GM20431 (cell line): ENCODE results near the gene FAM89B.

Experiments
- in situ Hi-C: fragments of 300-500 bp; cut with MseI, MboI; formaldehyde crosslinking; loops from one replicate; pipeline ENCODE4 v1.15.0; 2020; ENCODE audit warnings: low sequenced_read_pairs; ENCODE audit not compliant: unreplicated experiment

Gene FAM89B

DNA sequence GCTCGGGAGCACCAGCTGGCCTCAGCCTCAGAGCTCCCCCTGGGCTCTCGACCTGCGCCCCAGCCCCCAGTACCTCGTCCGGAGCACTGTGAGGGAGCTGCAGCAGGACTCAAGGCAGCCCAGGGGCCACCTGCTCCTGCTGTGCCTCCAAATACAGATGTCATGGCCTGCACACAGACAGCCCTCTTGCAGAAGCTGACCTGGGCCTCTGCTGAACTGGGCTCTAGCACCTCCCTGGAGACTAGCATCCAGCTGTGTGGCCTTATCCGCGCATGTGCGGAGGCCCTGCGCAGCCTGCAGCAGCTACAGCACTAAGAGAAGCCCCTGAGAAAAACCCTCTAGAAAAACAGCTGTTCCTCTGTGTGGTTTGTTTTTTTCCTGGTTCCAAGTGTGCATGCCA, 918 bp upstream of the FAM89B start:
- in situ Hi-C loops = no loop called here

DNA sequence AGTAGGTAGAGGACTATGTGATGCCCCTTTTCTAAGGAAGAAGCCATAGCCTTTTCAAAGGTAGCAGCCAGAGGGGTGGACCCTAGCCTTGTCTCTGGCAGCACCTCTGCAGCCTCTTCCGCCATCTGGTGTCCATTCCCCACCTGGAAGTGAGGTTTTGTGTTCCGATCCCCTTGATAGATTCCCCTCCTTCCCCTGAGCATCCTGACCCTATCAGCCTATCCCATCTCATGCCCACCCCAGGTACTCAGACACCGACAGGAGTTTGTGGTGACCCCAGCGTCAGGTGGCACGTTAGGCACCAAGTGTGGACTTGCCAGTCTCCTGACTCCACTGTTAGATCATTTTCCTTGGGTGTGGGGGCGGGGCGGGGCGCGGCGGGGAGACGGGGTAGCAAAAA, 398 bp upstream of the FAM89B start:
- in situ Hi-C loops = no loop called here

DNA sequence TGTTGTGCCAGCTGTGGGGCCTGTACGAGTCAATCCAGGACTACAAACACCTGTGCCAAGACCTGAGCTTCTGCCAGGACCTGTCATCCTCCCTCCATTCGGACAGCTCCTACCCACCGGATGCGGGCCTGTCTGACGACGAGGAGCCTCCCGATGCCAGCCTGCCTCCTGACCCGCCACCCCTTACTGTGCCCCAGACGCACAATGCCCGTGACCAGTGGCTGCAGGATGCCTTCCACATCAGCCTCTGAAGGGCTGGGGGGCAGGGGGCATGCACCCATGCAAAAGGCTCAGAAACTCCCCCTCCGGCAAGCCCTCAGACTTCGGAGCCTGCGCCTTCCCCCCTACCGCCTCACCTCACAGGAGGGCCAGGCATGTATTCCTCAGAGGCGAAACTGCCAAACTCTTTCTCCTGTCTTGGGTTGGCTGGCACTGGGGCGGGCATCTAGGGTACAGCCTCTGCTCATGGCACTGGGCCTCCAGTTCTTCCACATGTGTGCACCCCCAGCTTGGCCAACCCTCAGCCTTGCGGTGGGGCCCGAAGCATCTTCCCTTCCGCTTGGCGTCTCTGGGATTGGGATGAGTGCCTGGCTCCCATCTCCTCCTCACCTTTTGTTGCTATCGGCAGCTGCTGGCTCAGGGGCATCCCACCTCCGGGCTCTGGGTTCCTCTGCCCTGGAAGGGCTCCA, 1.2 kb downstream of the FAM89B start:
- in situ Hi-C loops = no loop called here

DNA sequence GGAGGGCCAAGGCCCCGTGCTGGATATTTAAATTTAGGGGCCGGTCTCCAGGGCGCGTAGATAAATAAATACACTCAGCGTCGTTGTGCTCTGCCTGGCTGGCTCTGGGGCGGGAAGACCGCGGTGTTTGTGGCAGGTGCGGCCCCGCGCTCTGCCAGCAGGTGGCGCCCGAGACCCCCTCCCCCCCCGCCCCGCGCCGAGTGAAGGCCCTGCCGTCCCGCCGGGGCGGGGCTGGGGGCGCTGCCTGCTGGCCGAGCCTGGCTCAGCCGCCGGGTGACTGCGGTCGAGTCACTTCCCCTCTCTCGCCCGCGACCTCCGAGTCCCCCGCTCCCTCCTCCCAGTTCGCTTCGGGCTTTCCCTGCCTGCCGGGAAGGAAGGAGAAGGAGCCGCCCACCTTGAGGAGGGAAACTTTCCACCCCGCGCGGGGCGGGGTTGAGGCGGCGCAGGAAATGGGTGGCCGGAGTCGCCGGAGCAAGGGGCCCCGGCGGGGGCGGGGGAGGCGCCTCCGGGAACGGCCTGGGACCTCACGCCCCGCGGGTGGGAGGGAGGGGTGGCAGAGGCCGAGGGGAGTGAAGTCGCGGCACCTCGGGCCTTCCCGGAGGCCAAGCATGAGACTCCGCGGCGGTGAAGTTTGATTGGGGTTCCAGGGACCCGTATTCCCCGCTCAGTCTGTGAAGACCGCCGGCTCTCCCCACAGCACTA, 1.9 kb downstream of the FAM89B start:
- in situ Hi-C loops = no loop called here

DNA sequence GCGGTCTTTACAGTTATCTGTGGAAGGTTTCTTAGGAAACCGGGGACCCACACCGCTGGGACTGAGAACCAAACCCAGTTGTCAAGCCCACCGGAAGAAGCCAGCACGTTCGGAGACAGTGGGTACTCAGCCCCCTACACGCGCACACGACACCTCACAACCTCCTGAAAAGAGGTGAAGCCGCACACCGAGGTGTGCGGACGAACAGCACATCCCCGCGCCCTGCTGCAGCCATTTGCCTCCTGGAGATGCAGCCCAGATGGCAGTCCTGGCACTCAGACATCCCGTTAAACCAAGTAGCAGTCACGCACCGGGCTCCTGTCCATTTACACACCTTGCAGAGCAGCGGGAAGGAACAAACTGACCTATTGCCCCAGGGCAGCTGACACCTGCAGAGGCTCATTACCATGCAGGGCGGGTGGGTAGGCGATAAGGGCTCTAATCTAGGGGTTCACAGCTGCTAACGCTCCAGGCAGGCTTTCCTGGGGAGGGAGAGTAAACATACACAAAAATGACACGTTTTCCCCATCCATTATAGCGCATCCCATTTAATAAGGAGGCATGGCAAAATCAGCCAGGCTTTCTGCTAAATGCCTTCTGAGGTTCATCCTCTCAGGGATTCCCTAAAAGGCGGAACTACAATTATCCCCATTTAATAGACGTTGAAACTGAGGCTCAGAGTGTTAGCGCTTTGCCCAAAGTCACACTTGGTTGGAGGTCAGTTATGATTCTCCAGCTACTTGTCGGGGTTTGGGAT, 2.7 kb downstream of the FAM89B start:
- in situ Hi-C loops = no loop called here

DNA sequence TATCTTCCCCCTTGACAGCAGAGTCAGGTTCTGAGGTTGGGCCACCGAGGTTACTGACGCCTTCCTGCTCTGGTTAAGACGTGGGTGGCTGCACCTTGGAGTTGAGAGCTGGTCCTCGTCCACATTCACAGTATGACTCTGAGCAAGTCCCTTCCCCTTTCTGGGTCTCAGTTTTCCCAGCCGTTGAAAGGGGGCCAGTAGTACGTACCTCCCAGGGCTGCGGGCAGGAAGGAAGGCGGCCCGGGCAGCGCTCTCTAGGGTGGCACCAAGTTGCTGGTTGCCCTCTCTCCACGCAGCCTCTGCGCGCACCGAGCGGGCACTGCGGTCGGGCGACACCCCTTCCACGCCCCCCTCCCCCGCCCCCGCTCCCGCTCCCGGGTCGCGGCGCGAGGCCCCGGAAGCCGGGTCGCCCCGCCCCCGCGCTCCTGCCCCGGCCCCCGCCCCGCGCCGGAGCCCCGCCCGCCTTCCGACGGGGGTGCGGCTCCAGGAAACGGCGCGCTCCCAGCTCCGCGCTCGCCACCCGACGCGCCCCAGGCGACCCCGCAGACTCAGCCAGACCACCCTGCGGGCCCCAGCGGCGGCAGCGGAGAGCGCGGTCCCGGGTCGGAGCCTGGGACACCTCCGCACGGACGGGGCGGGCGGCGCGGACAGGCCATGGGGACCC, 3.4 kb downstream of the FAM89B start, which contains the start of gene EHBP1L1:
Gene EHBP1L1 (plus strand): TSS at position 486 of the 664 bp plus-strand sequence. CDS start 250 bp downstream, outside the sequence.
- in situ Hi-C loops = no loop called here

DNA sequence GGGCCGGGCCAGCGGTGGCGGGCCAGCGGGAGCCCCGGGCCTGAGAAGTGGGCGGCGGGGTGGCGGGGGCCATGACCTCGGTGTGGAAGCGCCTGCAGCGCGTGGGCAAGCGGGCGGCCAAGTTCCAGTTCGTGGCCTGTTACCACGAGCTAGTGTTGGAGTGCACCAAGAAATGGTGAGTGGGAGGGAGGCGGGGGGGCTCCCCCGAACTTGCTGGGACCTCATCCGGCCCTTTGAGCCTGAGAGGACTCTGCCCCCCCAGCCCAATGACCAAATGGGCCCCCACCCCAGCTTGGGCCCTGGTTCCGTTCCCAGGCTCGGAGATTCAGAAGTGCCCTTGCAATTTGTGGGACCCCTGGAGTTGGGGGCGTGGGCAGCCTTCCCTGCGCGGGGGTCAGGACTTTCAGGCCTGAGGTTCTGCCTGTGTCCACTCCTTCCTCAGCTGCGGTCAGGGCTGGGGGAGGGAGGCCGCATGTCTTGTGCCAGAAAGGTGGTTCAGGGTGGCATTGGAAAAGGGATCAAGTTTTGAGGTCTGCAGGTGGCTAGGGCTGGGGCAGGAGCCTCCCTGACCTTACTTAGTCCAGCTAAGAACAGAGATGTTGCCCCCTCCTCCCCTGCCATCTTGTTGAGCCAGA, 4.0 kb downstream of the FAM89B start:
- in situ Hi-C loops = no loop called here

DNA sequence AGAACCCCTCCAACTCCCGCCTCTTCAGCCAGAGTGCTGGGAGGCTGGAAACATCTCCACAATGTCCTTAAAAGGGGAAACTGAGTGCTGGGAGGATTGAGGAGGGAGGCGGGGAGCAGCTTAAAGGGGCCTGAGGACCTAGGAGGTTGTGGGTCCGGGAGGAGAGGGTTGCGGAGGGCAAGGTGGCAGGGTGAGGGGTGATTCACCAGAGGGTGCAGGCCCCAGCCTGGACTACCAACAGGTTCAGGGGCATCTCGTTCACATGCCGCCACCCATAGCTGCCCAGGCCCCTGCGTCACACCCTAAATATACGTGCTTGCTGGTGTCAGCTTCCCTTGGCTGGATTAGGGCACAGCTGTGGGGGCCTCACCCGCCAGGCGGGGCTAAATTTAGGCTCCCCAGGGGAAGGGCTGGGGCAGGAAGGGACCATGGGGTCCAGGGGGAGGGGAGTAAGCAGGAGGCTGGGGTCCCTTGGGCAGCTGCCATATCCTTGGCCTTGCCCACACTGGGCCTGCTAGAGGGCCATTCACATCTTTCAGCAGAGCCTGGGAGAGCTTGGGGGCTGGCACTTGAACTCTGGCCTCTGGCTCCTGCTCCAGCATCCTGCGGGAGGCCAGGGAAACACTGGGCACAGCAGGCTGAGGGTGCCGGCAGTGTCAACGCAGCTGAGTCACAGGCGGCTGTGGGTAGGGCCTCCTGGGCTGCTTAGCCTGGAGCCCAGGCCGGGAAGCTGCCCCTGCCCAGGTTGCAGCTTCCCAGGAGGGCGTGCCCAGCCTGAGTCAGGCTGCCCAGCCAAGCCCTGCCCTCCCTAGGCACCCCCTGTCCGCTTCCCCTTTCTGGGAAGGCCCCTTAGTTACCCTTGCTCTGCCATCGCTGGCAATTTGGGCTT, 4.8 kb downstream of the FAM89B start:
- in situ Hi-C loops = no loop called here

DNA sequence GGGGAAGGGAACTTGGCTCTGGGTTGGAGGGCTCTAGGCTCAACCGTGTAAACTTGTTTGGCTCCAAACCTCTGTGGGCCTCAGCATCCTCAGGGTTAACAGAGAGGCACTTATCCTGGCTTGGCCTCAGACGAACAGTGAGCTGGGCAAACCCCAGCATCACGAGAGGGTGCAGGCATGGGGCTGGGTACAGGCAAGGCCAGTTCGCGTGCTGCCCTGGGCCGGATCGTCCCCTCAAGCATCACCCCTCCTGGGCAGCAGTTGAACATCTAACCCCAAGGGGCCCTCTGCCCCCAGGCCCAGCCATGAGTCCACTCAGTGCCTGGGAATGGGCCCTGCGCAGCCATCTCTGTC, 5.4 kb downstream of the FAM89B start:
- in situ Hi-C loops = no loop called here

DNA sequence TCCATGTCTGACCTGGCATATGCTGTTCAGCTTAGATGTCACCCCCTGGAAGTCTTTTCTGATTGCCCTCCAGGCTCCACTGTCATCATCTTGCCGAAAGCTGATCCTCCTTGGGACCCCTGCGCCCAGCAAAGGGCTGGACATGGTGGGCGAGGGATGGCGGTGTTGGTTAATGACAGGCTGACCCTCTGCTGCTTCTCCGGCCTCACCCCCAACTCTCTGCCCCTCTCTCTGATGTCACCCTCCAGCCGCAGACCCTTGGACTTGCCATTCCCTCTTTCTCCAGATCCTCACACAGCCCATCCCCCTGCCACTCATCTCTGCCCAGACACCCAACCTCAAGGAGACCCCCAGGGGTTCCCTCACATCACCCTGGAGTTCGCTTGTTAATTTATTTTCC, 5.8 kb downstream of the FAM89B start:
- in situ Hi-C loops = no loop called here

DNA sequence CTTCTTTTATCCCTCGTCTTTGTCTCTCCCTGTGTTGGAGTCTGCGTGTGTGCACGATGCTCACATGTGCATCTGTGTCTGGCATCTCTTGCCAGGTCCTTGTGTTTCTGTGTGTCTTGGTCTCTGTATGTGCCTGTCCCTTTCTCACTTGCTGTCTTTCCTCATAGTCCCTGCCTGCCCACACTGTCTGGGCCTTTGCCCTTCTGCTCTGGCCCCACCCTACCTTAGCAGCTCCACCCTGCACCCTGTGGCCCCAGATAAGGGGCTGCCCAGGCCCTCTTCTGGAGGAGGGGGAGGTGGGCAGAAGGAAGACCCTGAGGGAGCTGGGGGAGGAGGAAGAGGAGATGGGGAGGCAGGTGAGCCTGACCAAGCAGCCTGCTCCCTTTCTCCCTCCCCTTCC, 6.3 kb downstream of the FAM89B start:
- in situ Hi-C loops = no loop called here

DNA sequence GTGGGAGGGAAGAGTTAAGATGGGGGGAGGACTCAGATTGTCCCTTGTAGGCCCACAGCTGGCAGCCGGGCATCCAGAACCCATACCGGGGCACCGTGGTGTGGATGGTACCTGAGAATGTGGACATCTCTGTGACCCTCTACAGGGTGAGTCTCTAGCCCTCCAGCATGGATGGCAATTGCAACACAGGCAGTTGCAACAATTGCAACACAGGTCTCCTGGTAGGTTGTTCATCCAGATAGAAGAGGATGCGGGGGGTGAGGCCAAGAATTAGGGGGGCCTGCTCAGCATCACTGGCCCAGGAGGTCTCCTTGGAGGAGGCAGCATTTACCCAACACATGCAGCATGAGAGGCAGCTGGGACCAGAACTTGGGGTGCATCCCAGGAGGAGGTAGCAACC, 7.0 kb downstream of the FAM89B start:
- in situ Hi-C loops = no loop called here

DNA sequence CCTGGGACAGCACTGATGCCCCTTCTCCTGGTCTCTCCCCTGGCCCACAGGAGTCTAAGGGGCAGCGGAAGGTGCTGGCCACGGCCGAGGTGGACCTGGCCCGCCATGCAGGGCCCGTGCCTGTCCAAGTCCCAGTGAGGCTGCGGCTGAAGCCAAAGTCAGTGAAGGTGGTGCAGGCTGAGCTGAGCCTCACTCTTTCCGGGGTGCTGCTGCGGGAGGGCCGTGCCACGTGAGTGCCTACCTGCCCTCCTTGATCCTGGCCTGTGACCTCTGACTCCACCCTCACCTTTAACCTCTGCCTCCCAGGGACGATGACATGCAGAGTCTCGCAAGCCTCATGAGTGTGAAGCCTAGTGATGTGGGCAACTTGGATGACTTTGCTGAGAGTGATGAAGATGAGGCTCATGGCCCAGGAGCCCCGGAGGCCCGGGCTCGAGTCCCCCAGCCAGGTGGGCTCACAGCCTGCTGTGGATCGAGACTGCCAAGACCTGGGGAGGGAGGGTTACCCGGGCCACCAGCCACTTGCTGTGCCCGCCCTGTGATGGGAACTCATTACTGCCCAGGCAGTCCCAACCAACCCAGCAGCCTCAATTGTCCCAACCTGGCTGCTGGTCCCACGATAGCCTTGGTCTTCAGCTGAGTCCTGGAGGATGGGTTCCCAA, 7.8 kb downstream of the FAM89B start:
- in situ Hi-C loops = no loop called here

DNA sequence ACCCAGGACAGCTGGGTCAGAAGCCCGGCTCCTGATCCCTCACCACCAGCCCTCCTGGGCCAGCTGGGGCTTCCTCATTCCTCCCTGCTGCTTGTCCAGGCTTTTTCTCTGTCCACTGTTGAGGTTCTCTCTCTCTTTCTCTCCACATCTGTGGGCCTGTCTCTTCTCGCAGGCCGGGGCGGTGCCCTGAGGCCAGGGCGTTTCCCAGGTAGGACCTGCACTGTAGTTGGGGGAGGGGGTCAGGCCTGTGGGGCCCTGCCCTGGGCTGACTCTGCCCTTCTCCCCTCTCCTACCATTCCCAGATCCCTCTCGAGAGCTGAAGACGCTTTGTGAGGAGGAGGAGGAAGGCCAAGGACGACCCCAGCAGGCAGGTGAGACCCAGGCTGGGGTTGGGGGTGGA, 8.4 kb downstream of the FAM89B start:
- in situ Hi-C loops = no loop called here

DNA sequence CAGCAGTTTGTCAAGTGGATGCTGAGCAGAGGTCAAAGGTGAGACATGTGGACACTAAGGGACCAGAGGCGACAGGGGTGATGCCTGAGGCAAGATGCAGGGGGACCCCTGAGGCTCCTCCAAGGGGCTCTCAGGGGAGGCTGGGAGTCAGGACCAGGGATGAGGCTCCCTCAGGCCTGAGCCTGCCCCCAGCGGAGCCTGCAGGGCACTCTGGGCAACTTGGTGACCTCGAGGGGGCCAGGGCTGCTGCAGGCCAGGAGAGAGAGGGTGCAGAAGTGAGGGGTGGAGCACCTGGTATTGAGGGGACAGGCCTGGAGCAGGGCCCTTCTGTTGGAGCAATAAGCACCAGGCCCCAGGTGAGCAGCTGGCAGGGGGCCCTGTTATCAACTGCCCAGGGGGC, 9.6 kb downstream of the FAM89B start:
- in situ Hi-C loops = no loop called here

DNA sequence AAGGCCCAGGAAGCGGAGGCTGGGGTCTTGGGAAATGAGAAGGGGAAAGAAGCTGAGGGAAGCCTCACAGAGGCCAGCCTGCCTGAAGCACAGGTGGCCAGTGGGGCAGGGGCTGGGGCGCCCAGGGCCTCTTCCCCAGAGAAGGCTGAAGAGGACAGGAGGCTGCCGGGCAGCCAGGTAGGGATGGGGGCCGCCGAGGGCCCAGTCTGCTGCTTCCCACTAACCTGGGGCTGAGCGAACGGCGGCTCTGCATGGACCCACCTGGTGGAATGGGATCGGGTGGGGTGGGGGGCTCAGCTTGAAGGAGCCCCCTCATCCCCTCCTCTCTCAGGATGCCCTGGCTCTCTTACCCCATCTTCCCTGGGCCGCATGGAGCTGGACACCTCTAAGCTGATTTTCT, 11.3 kb downstream of the FAM89B start:
- in situ Hi-C loops = no loop called here

DNA sequence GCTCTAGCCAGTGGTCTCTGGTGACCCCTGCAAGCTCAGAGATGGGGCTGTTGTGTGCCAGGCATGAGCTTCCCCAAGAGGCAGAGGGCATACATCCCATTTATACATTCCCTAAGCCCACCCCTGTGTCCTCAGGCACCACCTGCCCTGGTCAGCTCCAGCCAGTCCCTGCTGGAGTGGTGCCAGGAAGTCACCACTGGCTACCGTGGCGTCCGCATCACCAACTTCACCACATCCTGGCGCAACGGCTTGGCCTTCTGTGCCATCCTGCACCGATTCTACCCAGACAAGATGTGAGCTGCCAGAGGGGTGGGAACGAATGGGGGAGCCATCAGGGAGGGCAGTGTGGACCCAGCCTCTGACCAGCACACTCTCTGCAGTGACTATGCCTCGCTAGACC, 11.8 kb downstream of the FAM89B start:
- in situ Hi-C loops = no loop called here

DNA sequence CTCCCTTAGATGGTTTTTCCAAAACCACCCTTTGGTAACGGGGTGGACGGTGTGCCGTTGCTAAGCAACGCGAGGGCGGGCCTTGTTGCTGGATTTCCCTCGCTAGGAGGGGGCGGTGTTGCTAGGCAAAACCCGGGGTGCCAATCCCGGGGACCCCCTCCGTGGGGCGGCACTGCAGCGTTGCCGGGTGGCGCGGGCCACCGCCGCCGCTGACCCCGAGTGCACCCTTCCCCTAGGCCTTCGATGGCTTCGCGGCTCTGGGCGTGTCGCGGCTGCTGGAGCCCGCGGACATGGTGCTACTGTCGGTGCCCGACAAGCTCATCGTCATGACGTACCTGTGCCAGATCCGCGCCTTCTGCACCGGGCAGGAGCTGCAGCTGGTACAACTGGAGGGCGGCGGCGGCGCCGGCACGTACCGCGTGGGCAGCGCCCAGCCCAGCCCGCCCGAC, 12.4 kb downstream of the FAM89B start:
- in situ Hi-C loops = no loop called here
